Natural killer cell (primary cell): ENCODE data around the gene ERAL1. TPM values are rescaled to one million over a fixed set of nuclear protein-coding genes. Genes with fewer than 3 reads are reported as not detected.

Source experiments
- ATAC-seq, 3 donors: fragments of 150-1000 bp in 2 of 3; fragments of 200-7000 bp in 1 of 3; cut with Tn5 transposase; 1 replicate in 1 of 3; 2 replicates in 2 of 3; pipeline ENCODE4 v1.10.0; 2021; ENCODE audit warnings: mild to moderate bottlenecking in 2 of 3, moderate library complexity in 2 of 3
- DNase-seq, 2 donors: peaks; one replicate each; pipeline versions ENCODE4 v3.0.0 to v3.0.0-alpha.2; 2013 to 2021; ENCODE audit warnings: mixed read lengths in 1 of 2
- H3K27ac ChIP-seq: one replicate; pipeline ENCODE4 v1.5.1; 2013; ENCODE audit warnings: mild to moderate bottlenecking, low read length
- H3K27me3 ChIP-seq: one replicate; pipeline ENCODE4 v1.6.1; 2013; ENCODE audit warnings: low read length; ENCODE audit not compliant: control insufficient read depth, insufficient read depth
- H3K36me3 ChIP-seq: one replicate; pipeline ENCODE4 v1.6.1; 2013; ENCODE audit warnings: low read length; ENCODE audit not compliant: control insufficient read depth, insufficient read depth
- H3K4me1 ChIP-seq: one replicate; pipeline ENCODE4 v1.6.1; 2013; ENCODE audit warnings: low read length; ENCODE audit not compliant: control insufficient read depth, insufficient read depth
- H3K4me3 ChIP-seq: one replicate; pipeline ENCODE4 v1.5.1; 2013; ENCODE audit warnings: low read length
- H3K9me3 ChIP-seq: one replicate; pipeline ENCODE4 v1.6.1; 2013; ENCODE audit warnings: low read length; ENCODE audit not compliant: control insufficient read depth, insufficient read depth
- H3K27ac Mint-ChIP-seq, 2 donors: one replicate each; pipeline ENCODE4 v1.8.0; 2022; ENCODE audit warnings: mild to moderate bottlenecking in 2 of 2, mixed read lengths in 2 of 2, moderate library complexity in 1 of 2
- H3K27me3 Mint-ChIP-seq, 2 donors: one replicate each; pipeline ENCODE4 v1.8.0; 2022; ENCODE audit warnings: low read depth in 2 of 2, mixed read lengths in 2 of 2
- H3K36me3 Mint-ChIP-seq: one replicate; pipeline ENCODE4 v1.8.0; 2022; ENCODE audit warnings: mixed read lengths
- H3K4me1 Mint-ChIP-seq, 2 donors: one replicate each; pipeline ENCODE4 v1.8.0; 2022; ENCODE audit warnings: mixed read lengths in 2 of 2
- H3K4me3 Mint-ChIP-seq: one replicate; pipeline ENCODE4 v1.8.0; 2022; ENCODE audit warnings: mild to moderate bottlenecking, moderate library complexity, mixed read lengths
- H3K9me3 Mint-ChIP-seq, 2 donors: one replicate each; pipeline ENCODE4 v1.8.0; 2022; ENCODE audit warnings: mixed read lengths in 2 of 2
- CTCF ChIP-seq: fragments of 200-600 bp; IDR thresholded peaks from one replicate; pipeline ENCODE4 v1.8.0; 2022; ENCODE audit warnings: antibody characterized with exemption
- WGBS: methylation state at CpG from one replicate; pipeline ENCODE4 v1.1.7; 2013; ENCODE audit warnings: missing lambda C conversion rate; ENCODE audit not compliant: insufficient coverage; 5-methylcytosine and 5-hydroxymethylcytosine counted together
- intact Hi-C: fragments of 100-400 bp; cut with micrococcal nuclease; formaldehyde crosslinking; loops from one replicate; pipeline ENCODE4 v1.14.2; 2022
- total RNA-seq, 4 donors: library from RNA; stranded (reverse); fragments of 120-200 nt in 1 of 4; gene quantifications; one replicate each; pipeline versions ENCODE4 v1.2.3 to v1.2.4, GENCODE V29; 2013 to 2022

Gene ERAL1
- total RNA-seq, 3 donors from 2014 or later (not counting 1 experiment from before 2014, with no cell fraction given), result 20.9 to 35.2 (median 27.3) TPM

GRCh38 chr17:28811651-28812090 is 43.1 kb upstream of the ERAL1 start:
- ATAC-seq, result no peak
- peak overlapping the region; percentile 86 to 91 for H3K27ac Mint-ChIP-seq

DNA sequence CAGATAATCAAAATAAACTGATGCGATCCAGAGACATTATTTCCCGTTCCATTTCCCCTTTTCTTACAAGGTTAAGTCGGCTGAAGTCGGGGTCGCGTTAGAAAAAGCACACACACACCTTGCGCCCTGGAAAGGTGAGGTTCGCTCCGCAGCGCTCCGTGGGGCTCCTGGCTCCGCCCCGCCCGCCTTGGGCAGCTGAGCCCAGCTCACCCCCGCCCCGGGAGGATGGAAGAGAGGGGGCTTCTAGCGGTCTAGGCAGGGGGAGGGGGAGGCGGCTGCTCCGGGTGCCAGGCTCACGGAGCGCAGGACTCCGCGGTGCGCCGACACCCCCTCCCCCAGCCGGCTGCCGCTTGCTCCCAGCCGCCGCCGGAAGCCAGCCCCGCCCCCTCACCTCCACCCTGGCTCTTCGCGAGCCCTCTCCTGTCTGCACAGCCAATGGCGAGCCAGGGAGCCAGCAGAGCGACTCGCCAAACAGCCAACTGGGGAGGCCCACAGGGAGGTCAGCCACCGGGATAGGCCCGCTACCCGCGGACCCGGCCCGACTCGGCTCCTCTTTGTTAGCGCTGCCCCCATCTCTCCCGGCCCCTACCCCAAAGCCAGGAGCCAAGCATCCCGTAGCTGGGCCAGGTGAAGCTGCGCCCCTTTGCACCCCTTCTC is 42.6 kb upstream of the ERAL1 start:
- peaks cover 4% of the 10 kb centered on the region for H3K36me3 ChIP-seq
- peak overlapping the region; percentile 90 for H3K4me3 ChIP-seq
- H3K27ac Mint-ChIP-seq, result peak overlapping the region; percentile 86 to 91
- intact Hi-C loops, result loop anchor here (1.0 to 10.0 kb wide), 2 partner anchors 30 to 47 kb away; partner anchors contain the start of gene FAM222B
- peak overlapping the region; percentile 82 for H3K27ac ChIP-seq
- H3K4me1 Mint-ChIP-seq, result peaks cover 19 to 31% of the 10 kb centered on the region in 2 donors
- H3K9me3 ChIP-seq, result no peaks in the 10 kb centered on the region
- H3K36me3 Mint-ChIP-seq, result no peaks in the 10 kb centered on the region
- DNase-seq (peak; percentile 94 to 97), ATAC-seq (peak; percentile 99 to 100 (median 99))
- no peak for TF ChIP-seq CTCF
- peak overlapping the region; percentile 95 for H3K4me3 Mint-ChIP-seq
- H3K27me3 Mint-ChIP-seq, result no peaks in the 10 kb centered on the region
- H3K4me1 ChIP-seq, result no peaks in the 10 kb centered on the region
- no peaks in the 10 kb centered on the region for H3K9me3 Mint-ChIP-seq
- no peaks in the 10 kb centered on the region for H3K27me3 ChIP-seq
- under 1% methylated on average over 42 of the region's 47 CpGs for WGBS

More at GRCh38 chr17:28811651-28812090, 43.1 kb upstream of the ERAL1 start:
- peak overlapping the region; percentile 90 for H3K4me3 ChIP-seq
- no peak for TF ChIP-seq CTCF
- H3K4me3 Mint-ChIP-seq, result peak overlapping the region; percentile 95
- no peaks in the 10 kb centered on the region for H3K9me3 Mint-ChIP-seq
- H3K27me3 ChIP-seq, result no peaks in the 10 kb centered on the region
- no peaks in the 10 kb centered on the region for H3K27me3 Mint-ChIP-seq
- no peaks in the 10 kb centered on the region for H3K4me1 ChIP-seq
- H3K36me3 ChIP-seq, result peaks cover 4% of the 10 kb centered on the region
- intact Hi-C loops, result loop anchor here (1.0 to 10.0 kb wide), 2 partner anchors 31 to 47 kb away; partner anchors contain the start of gene FAM222B
- H3K9me3 ChIP-seq, result no peaks in the 10 kb centered on the region
- peaks cover 18 to 31% of the 10 kb centered on the region in 2 donors for H3K4me1 Mint-ChIP-seq
- peak overlapping the region; percentile 50 for H3K27ac ChIP-seq
- DNase-seq, result peak in 1 of 2 donors; percentile 42
- WGBS, result 12% methylated on average over 2 of the region's 6 CpGs
- H3K36me3 Mint-ChIP-seq, result no peaks in the 10 kb centered on the region

DNA sequence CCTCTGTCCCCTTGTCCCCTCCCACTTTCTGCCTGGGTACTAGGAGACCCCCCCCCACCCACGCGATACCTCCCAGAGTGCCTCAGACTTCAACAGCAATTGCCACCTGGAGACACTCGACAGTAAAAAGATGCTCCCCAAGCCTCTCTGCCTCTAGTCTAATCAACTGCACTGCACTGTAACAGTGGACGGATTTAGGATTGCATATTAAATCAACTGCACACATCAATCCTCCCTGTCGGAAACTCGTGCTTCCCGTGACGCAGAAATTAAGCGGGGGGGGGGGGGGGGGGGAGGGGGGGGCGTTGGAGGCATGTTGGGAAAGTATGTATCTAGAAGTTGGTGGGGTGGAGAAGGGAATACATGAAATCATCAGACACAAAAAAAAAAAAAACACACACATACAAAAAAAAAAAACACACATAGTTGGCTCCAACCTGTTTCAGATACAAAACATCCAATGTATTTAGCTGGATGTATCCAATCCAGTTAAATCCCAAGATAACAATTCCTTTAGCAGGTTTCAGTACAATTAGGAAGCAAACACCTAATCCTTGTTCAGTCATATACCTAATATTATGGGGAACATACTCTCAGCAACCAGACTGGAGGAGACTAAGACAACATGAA is 42.0 kb upstream of the ERAL1 start:
- H3K27me3 ChIP-seq, result no peaks in the 10 kb centered on the region
- peak in 1 of 2 donors; percentile 79 for DNase-seq
- no peaks in the 10 kb centered on the region for H3K36me3 Mint-ChIP-seq
- no peaks in the 10 kb centered on the region for H3K9me3 Mint-ChIP-seq
- no peaks in the 10 kb centered on the region for H3K9me3 ChIP-seq
- peak overlapping the region; percentile 86 to 91 for H3K27ac Mint-ChIP-seq
- H3K4me1 ChIP-seq, result no peaks in the 10 kb centered on the region
- WGBS, result 0% methylated on average over 3 of the region's 10 CpGs
- H3K4me1 Mint-ChIP-seq, result peaks cover 19 to 29% of the 10 kb centered on the region in 2 donors
- peak overlapping the region; percentile 88 for H3K4me3 Mint-ChIP-seq
- ATAC-seq, result peak; percentile 36 to 57 (median 39)
- peaks cover 3% of the 10 kb centered on the region for H3K36me3 ChIP-seq
- no peak for TF ChIP-seq CTCF
- H3K27ac ChIP-seq, result peak overlapping the region; percentile 82
- H3K4me3 ChIP-seq, result peak overlapping the region; percentile 90
- intact Hi-C loops, result loop anchor here (1.0 to 10.0 kb wide), 2 partner anchors 29 to 48 kb away; partner anchors contain the start of gene FAM222B
- no peaks in the 10 kb centered on the region for H3K27me3 Mint-ChIP-seq
